Left ventricle myocardium inferior (tissue), 1 donor: ENCODE data around the gene PEX5L. TPM values are rescaled to one million over a fixed set of nuclear protein-coding genes. Genes with fewer than 3 reads are reported as not detected.
A peak's percentile ranks its signal among the peaks of the same experiment; 100 is the strongest.

Experiments used
- DNase-seq: peaks from one replicate; pipeline ENCODE4 v3.0.0-alpha.2; 2020
- H3K27ac ChIP-seq: fragments of 200-600 bp; replicated peaks from 2 replicates; pipeline ENCODE4 v1.8.0; 2021
- H3K27me3 ChIP-seq: fragments of 200-600 bp; 2 replicates; pipeline ENCODE4 v1.8.0; 2021; ENCODE audit warnings: low read depth
- H3K36me3 ChIP-seq: fragments of 200-600 bp; 2 replicates; pipeline ENCODE4 v1.8.0; 2021
- H3K4me1 ChIP-seq: fragments of 200-600 bp; 2 replicates; pipeline ENCODE4 v1.8.0; 2021
- H3K4me3 ChIP-seq: fragments of 200-600 bp; 2 replicates; pipeline ENCODE4 v1.8.0; 2021; ENCODE audit warnings: mild to moderate bottlenecking, moderate library complexity
- H3K9me3 ChIP-seq: fragments of 200-600 bp; replicated peaks from 2 replicates; pipeline ENCODE4 v1.8.0; 2021
- CTCF ChIP-seq: fragments of 200-600 bp; IDR thresholded peaks from 2 replicates; pipeline ENCODE4 v1.8.0; 2021; ENCODE audit warnings: antibody characterized with exemption, mild to moderate bottlenecking, borderline replicate concordance
- intact Hi-C: fragments of 100-400 bp; cut with micrococcal nuclease; formaldehyde crosslinking; loops from one replicate; pipeline ENCODE4 v1.11.0; 2022
- long read RNA-seq: library from polyadenylated mRNA; unstranded; transcript quantifications from one replicate; pipeline ENCODE4 v2.0.0, GENCODE V29; 2021
- total RNA-seq: library from RNA; stranded (reverse); fragmentation: NEBNext Ultra II Directional; extraction: Animal tissue kit (Norgen Biotek cat#: 25700); gene quantifications from one replicate; pipeline ENCODE4 v1.2.1, GENCODE V29; 2021
- donor health status: DM: no; HTN: yes; CAD: no; lungs with severe emphysema.

PEX5L gene
- 0.41 TPM for total RNA-seq
- long read RNA-seq, result 0 reads

DNA sequence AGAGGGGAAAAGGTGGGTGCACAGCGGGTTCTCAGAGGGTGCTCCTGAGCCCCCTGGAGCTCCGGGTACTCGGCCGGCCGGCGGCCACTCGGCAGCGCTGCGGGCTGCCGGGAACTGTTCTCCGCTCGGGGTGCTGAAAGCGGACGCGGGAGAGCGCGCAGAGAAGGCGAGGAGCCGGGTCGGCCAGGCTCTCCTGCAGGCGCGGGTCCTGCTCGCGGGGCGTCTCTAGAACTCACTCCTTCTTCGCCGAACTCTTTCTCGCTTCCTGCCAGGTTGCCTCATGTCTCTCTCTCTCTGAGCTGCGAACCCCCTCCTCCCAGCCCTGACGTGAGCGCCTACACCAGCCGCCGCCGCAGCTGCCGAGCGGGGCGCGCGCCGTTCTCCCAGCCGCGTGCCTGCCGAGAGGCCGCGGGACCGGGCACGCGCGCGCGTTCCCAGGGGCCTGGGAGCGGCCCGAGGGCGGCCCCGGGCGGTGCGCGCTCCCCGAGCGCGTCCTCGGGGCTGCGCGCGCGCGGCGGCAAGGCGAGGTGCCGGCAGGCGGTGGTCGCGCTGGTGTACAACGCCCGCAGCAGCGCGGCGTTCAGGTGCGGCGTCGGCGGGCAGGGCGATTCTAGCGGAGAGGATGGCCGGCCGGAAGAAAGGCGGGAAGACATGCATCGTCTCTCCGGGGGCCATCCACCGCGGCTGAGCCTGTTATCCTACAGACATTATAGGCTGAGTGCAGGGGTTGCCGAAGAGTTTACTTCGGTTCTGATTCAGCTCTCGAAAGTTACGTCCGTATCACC lies at the start of gene PEX5L:
PEX5L (minus strand) TSS at position 267 of the 785 bp plus-strand sequence. CDS start 338 bp downstream, outside the sequence.
- peaks cover 90% of the 10 kb centered on the region for H3K27me3 ChIP-seq
- DNase-seq, result peak; percentile 37

GRCh38 chr3:180085122-180085710 lies 48.5 kb upstream of the PEX5L start:
- no peaks in the 10 kb centered on the region for H3K27me3 ChIP-seq
- DNase-seq, result no peak
- no peak for TF ChIP-seq CTCF
- intact Hi-C loops, result no loop called here
- H3K4me1 ChIP-seq, result no peaks in the 10 kb centered on the region
- H3K27ac ChIP-seq, result no peak overlapping the region
- peaks cover 20% of the 10 kb centered on the region for H3K9me3 ChIP-seq
- H3K4me3 ChIP-seq, result no peak overlapping the region
- H3K36me3 ChIP-seq, result no peaks in the 10 kb centered on the region

More for the DNA sequence above, at the start of gene PEX5L:
- Histone ChIP-seq H3K9me3 (no peaks in the 10 kb centered on the region), H3K4me3 (peak within 1 kb of the TSS; percentile 55), H3K4me1 (peaks cover 10% of the 10 kb centered on the region), H3K27ac (no peak within 1 kb of the TSS), H3K36me3 (no peaks in the 10 kb centered on the region)
- no peak for TF ChIP-seq CTCF
- intact Hi-C loops, result no loop called here

DNA sequence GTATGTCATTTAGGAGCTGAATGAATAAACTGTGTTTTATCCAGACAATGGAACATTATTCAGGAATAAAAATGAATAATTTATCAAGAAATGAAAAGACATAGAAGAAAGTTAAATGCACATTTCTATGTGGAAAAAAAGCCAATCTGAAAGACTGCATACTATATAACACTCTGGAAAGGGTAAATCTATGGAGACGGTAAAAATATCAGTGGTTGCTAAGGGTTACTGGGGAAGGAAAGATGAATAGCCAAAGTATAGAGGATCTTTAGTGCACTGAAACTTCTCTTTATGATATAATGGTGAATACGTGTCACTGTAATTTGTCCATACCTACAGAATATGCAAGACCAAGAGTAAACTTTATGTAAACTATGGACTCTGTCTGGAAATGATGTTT lies 46.0 kb upstream of the PEX5L start:
- no peaks in the 10 kb centered on the region for H3K36me3 ChIP-seq
- no peak for TF ChIP-seq CTCF
- intact Hi-C loops, result no loop called here

DNA sequence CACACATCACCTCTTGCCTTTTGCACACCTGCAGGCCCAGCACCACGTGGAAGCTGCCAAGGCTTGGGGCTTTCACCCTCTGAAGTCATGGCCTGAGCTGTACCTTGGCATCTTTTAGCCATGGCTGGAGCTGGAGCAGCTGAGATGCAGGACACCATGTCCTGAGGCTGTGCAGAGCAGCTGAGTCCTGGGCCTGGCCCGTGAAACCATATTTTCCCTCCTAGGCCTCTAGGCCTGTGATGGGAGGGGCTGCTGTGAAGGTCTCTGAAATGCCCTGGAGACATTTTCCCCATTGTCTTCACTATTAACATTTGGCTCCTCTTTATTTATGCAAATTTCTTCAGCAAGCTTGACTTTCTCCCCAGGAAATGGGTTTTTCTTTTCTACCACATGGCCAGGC lies 41.9 kb upstream of the PEX5L start:
- no peak for TF ChIP-seq CTCF
- no peaks in the 10 kb centered on the region for H3K36me3 ChIP-seq
- DNase-seq, result no peak
- no peak overlapping the region for H3K4me3 ChIP-seq
- intact Hi-C loops, result no loop called here
- no peak overlapping the region for H3K27ac ChIP-seq
- H3K9me3 ChIP-seq, result peaks cover 17% of the 10 kb centered on the region
- H3K27me3 ChIP-seq, result no peaks in the 10 kb centered on the region
- H3K4me1 ChIP-seq, result no peaks in the 10 kb centered on the region

More for the DNA sequence above, 46.0 kb upstream of the PEX5L start:
- H3K4me1 ChIP-seq, result no peaks in the 10 kb centered on the region
- H3K4me3 ChIP-seq, result no peak overlapping the region
- no peaks in the 10 kb centered on the region for H3K27me3 ChIP-seq
- no peak for DNase-seq
- H3K9me3 ChIP-seq, result peaks cover 13% of the 10 kb centered on the region
- no peak overlapping the region for H3K27ac ChIP-seq

DNA sequence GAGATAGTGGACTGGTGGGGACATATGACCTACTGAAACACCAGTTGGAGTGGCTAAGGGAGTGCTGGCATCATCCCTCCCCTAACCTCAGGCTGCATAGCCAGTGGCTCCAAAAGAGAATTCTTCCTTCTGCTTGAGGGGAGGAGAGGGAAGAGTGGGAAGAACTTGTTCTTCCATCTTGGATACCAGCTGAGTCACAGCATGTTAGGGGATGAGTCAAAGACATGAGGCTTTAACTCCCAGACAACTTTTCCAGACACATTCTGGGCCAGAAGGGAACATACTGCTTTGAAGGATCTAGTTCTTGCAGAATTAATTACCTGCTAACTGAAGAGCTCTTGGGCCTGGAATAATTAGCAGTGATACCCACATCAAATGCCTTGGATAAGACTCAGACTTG lies 36.8 kb upstream of the PEX5L start:
- no peaks in the 10 kb centered on the region for H3K36me3 ChIP-seq

More for the DNA sequence above, 36.8 kb upstream of the PEX5L start:
- Histone ChIP-seq H3K27me3 (no peaks in the 10 kb centered on the region), H3K4me1 (no peaks in the 10 kb centered on the region), H3K4me3 (no peak overlapping the region), H3K27ac (no peak overlapping the region), H3K9me3 (peaks cover 5% of the 10 kb centered on the region)
- TF ChIP-seq CTCF, result no peak
- intact Hi-C loops, result no loop called here
- DNase-seq, result no peak
